ENCODE data around the gene ACBD6.

DNA sequence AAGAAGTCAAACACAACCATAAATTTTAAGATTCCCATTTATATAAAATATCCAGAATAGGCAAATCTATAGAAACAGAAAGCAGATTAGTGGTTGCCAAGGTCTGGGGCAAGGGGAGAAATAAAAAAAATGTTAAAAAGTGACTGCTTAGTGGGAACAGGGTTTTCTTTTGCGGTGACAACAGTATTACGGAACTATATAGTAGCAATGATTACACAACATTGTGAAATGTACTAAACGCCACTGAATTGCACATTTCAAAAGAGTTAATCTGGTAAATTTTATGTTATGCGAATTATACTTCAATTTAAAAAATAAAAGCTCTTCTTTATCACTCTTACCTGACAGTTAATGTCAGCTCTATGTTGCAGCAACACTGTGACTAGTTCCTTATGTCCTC, 105.2 kb downstream of the ACBD6 start:
- TF ChIP-seq, protein P1, sequence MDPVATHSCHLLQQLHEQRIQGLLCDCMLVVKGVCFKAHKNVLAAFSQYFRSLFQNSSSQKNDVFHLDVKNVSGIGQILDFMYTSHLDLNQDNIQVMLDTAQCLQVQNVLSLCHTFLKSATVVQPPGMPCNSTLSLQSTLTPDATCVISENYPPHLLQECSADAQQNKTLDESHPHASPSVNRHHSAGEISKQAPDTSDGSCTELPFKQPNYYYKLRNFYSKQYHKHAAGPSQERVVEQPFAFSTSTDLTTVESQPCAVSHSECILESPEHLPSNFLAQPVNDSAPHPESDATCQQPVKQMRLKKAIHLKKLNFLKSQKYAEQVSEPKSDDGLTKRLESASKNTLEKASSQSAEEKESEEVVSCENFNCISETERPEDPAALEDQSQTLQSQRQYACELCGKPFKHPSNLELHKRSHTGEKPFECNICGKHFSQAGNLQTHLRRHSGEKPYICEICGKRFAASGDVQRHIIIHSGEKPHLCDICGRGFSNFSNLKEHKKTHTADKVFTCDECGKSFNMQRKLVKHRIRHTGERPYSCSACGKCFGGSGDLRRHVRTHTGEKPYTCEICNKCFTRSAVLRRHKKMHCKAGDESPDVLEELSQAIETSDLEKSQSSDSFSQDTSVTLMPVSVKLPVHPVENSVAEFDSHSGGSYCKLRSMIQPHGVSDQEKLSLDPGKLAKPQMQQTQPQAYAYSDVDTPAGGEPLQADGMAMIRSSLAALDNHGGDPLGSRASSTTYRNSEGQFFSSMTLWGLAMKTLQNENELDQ (tag by site-specific recombination; IDR thresholded peaks at IDR 0.05; ENCODE audit: low read depth) = no peak
- TF ChIP-seq, protein P2, sequence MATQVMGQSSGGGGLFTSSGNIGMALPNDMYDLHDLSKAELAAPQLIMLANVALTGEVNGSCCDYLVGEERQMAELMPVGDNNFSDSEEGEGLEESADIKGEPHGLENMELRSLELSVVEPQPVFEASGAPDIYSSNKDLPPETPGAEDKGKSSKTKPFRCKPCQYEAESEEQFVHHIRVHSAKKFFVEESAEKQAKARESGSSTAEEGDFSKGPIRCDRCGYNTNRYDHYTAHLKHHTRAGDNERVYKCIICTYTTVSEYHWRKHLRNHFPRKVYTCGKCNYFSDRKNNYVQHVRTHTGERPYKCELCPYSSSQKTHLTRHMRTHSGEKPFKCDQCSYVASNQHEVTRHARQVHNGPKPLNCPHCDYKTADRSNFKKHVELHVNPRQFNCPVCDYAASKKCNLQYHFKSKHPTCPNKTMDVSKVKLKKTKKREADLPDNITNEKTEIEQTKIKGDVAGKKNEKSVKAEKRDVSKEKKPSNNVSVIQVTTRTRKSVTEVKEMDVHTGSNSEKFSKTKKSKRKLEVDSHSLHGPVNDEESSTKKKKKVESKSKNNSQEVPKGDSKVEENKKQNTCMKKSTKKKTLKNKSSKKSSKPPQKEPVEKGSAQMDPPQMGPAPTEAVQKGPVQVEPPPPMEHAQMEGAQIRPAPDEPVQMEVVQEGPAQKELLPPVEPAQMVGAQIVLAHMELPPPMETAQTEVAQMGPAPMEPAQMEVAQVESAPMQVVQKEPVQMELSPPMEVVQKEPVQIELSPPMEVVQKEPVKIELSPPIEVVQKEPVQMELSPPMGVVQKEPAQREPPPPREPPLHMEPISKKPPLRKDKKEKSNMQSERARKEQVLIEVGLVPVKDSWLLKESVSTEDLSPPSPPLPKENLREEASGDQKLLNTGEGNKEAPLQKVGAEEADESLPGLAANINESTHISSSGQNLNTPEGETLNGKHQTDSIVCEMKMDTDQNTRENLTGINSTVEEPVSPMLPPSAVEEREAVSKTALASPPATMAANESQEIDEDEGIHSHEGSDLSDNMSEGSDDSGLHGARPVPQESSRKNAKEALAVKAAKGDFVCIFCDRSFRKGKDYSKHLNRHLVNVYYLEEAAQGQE (tag by site-specific recombination; IDR thresholded peaks at IDR 0.05) = no peak
- no peak for TF ChIP-seq ZBTB1 (tag by site-specific recombination; IDR thresholded peaks at IDR 0.05)
- no peak for TF ChIP-seq CTCF (tag by site-specific recombination; IDR thresholded peaks at IDR 0.05)

All from HEK293 (cell line).